MCF 10A (cell line): ENCODE measurements around the gene QKI. TPM values are rescaled to one million over a fixed set of nuclear protein-coding genes. Genes with fewer than 3 reads are reported as not detected.

Experiments
- BruUV-seq: library from RNA; stranded (reverse); fragments of 400-500 nt; replicated peaks from 2 replicates; lab custom pipeline; 2021; lab: Mats Ljungman, UMichigan
- CTCF ChIA-PET: fragments of 300-600 bp; sonication (Branson Sonifier 250); formaldehyde crosslinking; extraction: SDS; loops from one replicate; lab custom pipeline; 2021; ENCODE audit warnings: antibody characterized with exemption, inconsistent platforms; lab: Yijun Ruan, JAX
- POLR2A ChIA-PET: fragments of 300-600, 350-650 bp; sonication (Branson Sonifier 250); formaldehyde crosslinking; extraction: SDS; loops from one replicate; lab custom pipeline; 2020; ENCODE audit warnings: antibody characterized with exemption, inconsistent platforms; lab: Yijun Ruan, JAX
- DNase-seq: peaks from one replicate; pipeline ENCODE4 v3.0.0-alpha.2; 2018; ENCODE audit not compliant: unreplicated experiment
- H3K27ac Mint-ChIP-seq: one replicate; pipeline ENCODE4 v1.8.0; 2022; ENCODE audit warnings: mild to moderate bottlenecking, low read depth, mixed read lengths; ENCODE audit not compliant: unreplicated experiment
- H3K27me3 Mint-ChIP-seq: one replicate; pipeline ENCODE4 v1.8.0; 2022; ENCODE audit warnings: mixed read lengths; ENCODE audit not compliant: insufficient read depth, unreplicated experiment
- H3K36me3 Mint-ChIP-seq: one replicate; pipeline ENCODE4 v1.8.0; 2022; ENCODE audit warnings: mild to moderate bottlenecking, moderate library complexity, mixed read lengths; ENCODE audit not compliant: insufficient read depth, unreplicated experiment
- H3K4me1 Mint-ChIP-seq: one replicate; pipeline ENCODE4 v1.8.0; 2022; ENCODE audit warnings: mixed read lengths; ENCODE audit not compliant: insufficient read depth, unreplicated experiment
- H3K4me3 Mint-ChIP-seq: one replicate; pipeline ENCODE4 v1.8.0; 2022; ENCODE audit warnings: mild to moderate bottlenecking, moderate library complexity, mixed read lengths; ENCODE audit not compliant: unreplicated experiment
- H3K9me3 Mint-ChIP-seq: one replicate; pipeline ENCODE4 v1.8.0; 2022; ENCODE audit warnings: mixed read lengths; ENCODE audit not compliant: unreplicated experiment
- CTCF ChIP-seq: fragments of 200-600 bp; IDR thresholded peaks from one replicate; pipeline ENCODE4 v1.8.0; 2022; ENCODE audit warnings: antibody characterized with exemption, mild to moderate bottlenecking; ENCODE audit not compliant: unreplicated experiment
- intact Hi-C: fragments of 100-400 bp; cut with micrococcal nuclease; formaldehyde crosslinking; loops from 2 replicates; pipeline ENCODE4 v1.14.1; 2022
- total RNA-seq: library from RNA; stranded (reverse); gene quantifications from 2 replicates; pipeline ENCODE4 v1.2.3, GENCODE V29; 2022

The QKI gene
- total RNA-seq, 1 experiment from 2014 or later = 272 TPM

GRCh38 chr6:163414946-163415619, 565 bp downstream of the QKI start:
- H3K4me1 Mint-ChIP-seq = peaks cover 14% of the 10 kb centered on the region
- no peaks in the 10 kb centered on the region for H3K27me3 Mint-ChIP-seq
- H3K36me3 Mint-ChIP-seq = peaks cover 13% of the 10 kb centered on the region
- no peaks in the 10 kb centered on the region for H3K9me3 Mint-ChIP-seq
- H3K4me3 Mint-ChIP-seq = peak overlapping the region; percentile 96
- POLR2A ChIA-PET = interaction anchor here (0.6 to 7.1 kb wide), 8 partner anchors 13 to 983 kb away, joined by 3 to 45 read pairs (median 4); no protein-coding TSS in a partner anchor
- CTCF ChIA-PET = interaction anchor here (0.6 to 1.8 kb wide), 3 partner anchors 23 to 1538 kb away, joined by 3 to 8 read pairs (median 3); no protein-coding TSS in a partner anchor
- BruUV-seq = no TSS peak
- no peak for TF ChIP-seq CTCF
- peak; percentile 22 for DNase-seq
- H3K27ac Mint-ChIP-seq = peak overlapping the region; percentile 93
- intact Hi-C loops = loop anchor here (5.0 kb wide), 3 partner anchors 172 to 1832 kb away; no protein-coding TSS in a partner anchor

- Mint-ChIP-seq H3K27me3 (no peaks in the 10 kb centered on the region), H3K9me3 (no peaks in the 10 kb centered on the region)
- no peak for TF ChIP-seq CTCF
These were observed 1.4 kb downstream of the QKI start for GRCh38 chr6:163415620-163416556.

GRCh38 chr6:163416557-163417253, 2.2 kb downstream of the QKI start:
- H3K4me3 Mint-ChIP-seq = peak overlapping the region; percentile 96
- no peaks in the 10 kb centered on the region for H3K9me3 Mint-ChIP-seq
- TF ChIP-seq CTCF = peak; percentile 50
- no peaks in the 10 kb centered on the region for H3K27me3 Mint-ChIP-seq
- intact Hi-C loops = loop anchor here (1.0 to 5.0 kb wide), 6 partner anchors 171 to 1831 kb away; no protein-coding TSS in a partner anchor
- ChIA-PET CTCF (interaction anchor here (0.6 to 1.8 kb wide), 10 partner anchors 12 to 1511 kb away, joined by 3 to 8 read pairs (median 4); no protein-coding TSS in a partner anchor), POLR2A (interaction anchor here (0.5 to 7.1 kb wide), 20 partner anchors 11 to 1927 kb away, joined by 3 to 45 read pairs (median 3); no protein-coding TSS in a partner anchor)
- H3K4me1 Mint-ChIP-seq = peaks cover 24% of the 10 kb centered on the region
- BruUV-seq = no TSS peak
- peak overlapping the region; percentile 93 for H3K27ac Mint-ChIP-seq
- peaks cover 13% of the 10 kb centered on the region for H3K36me3 Mint-ChIP-seq
- DNase-seq = peak; percentile 88

More at GRCh38 chr6:163415620-163416556, 1.4 kb downstream of the QKI start:
- H3K4me1 Mint-ChIP-seq = peaks cover 19% of the 10 kb centered on the region
- H3K27ac Mint-ChIP-seq = peak overlapping the region; percentile 93
- peaks cover 13% of the 10 kb centered on the region for H3K36me3 Mint-ChIP-seq
- peak overlapping the region; percentile 96 for H3K4me3 Mint-ChIP-seq
- CTCF ChIA-PET = interaction anchor here (0.6 to 1.8 kb wide), 15 partner anchors 11 to 1918 kb away, joined by 3 to 8 read pairs (median 3); no protein-coding TSS in a partner anchor
- TSS peak; percentile 54 for BruUV-seq
- POLR2A ChIA-PET = interaction anchor here (0.5 to 7.1 kb wide), 28 partner anchors 12 to 1926 kb away, joined by 3 to 45 read pairs (median 3); no protein-coding TSS in a partner anchor
- intact Hi-C loops = loop anchor here (1.0 to 5.0 kb wide), 5 partner anchors 171 to 1831 kb away; no protein-coding TSS in a partner anchor
- peak; percentile 61 for DNase-seq
